Upper lobe of left lung (tissue), 4 donors: ENCODE measurements around the gene ADAM19.

Experiments
- CTCF ChIP-seq, 6 experiments: fragments of 450-650 bp in 4 of 6; fragments of 200-600 bp in 2 of 6; sonication (generic) in 2 of 6; IDR thresholded peaks; one replicate each; pipeline ENCODE4 v1.5.1; 2016 to 2019; ENCODE audit warnings: antibody characterized with exemption in 6 of 6
- EP300 ChIP-seq, 4 donors: sonication (generic); formaldehyde crosslinking; IDR thresholded peaks; one replicate each; pipeline ENCODE4 v1.5.1; 2017; ENCODE audit warnings: antibody characterized with exemption in 4 of 4, control low read depth in 2 of 4
- POLR2A ChIP-seq, 4 donors: fragments of 450-650 bp; IDR thresholded peaks; one replicate each; pipeline ENCODE4 v1.5.1; 2016 to 2017; ENCODE audit warnings: antibody characterized with exemption in 4 of 4, mild to moderate bottlenecking in 2 of 4

DNA sequence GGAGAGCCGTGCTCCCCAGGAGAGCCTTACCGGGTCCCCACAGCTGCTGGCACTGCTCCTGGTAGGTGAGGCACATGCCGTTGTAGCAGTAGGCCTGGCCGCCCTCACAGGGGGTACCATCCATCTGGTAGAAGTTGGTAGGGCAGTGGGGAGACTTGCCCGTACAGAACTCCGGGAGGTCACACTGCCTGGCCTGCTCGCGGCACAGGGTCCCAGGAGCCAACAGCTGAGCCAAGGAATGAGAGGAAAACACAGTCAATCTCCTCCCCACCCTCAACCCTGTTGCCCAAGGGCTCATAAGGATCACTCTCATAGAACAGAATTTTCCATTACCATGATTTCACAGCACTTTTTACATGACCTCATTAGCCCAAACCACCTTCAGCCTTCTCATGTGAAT is 78.7 kb downstream of the ADAM19 start:
- TF ChIP-seq CTCF (IDR thresholded peaks at IDR 0.05) (no peak), EP300 (IDR thresholded peaks at IDR 0.05) (no peak), POLR2A (IDR thresholded peaks at IDR 0.05) (no peak)
